Fibroblast of skin of left biceps (primary cell): ENCODE measurements around the gene DISP1.

ENCODE experiments used
- DNase-seq, 2 experiments: peaks; one replicate each; pipeline ENCODE4 v3.0.0-alpha.2; 2013; ENCODE audit warnings: low read depth in 2 of 2

Gene DISP1

DNA sequence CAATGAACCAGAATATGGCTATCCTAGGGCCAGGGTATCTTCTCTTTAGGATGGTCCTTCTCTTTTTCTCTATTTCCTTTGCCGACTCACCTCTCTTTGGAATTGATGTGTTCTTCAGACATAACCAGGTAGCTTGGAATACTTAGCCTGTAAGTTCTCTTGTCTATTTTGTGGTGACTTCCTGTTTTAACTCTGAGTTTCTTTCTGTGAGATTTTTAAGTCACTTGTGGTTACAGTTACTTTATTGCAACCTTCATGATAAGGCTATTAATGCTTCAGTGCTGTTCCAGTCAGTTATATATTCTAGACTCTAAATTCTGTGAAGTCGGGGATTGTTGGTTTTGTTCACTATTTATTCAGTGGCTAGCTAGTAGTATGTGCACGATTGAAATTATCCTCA lies 46.2 kb downstream of the DISP1 start:
- no peak for DNase-seq
